HepG2 (cell line): ENCODE results near the gene TRIO.

Source experiments
- EEA1 ChIP-seq: sonication (generic); formaldehyde crosslinking; IDR thresholded peaks from 2 replicates; pipeline ENCODE4 v1.5.1; 2020; ENCODE audit warnings: mild to moderate bottlenecking, missing genetic modification reagents, borderline replicate concordance
- POLR2A ChIP-seq, 2 experiments: IDR thresholded peaks; 2 replicates each; pipeline ENCODE4 v1.6.1; 2011; ENCODE audit warnings: low read depth in 2 of 2, low read length in 2 of 2, mild to moderate bottlenecking in 1 of 2, moderate library complexity in 1 of 2; ENCODE audit not compliant: insufficient read depth in 1 of 2
- ZNF24 ChIP-seq: fragments of 450-650 bp; IDR thresholded peaks from 2 replicates; pipeline ENCODE4 v1.6.1; 2017; ENCODE audit warnings: antibody characterized with exemption, mild to moderate bottlenecking
- ZNF816 ChIP-seq: sonication (generic); formaldehyde crosslinking; IDR thresholded peaks from 2 replicates; pipeline ENCODE4 v1.8.0; 2022; ENCODE audit warnings: missing genetic modification reagents, mild to moderate bottlenecking, borderline replicate concordance
- TF ChIP-seq, protein P1 (sequence below): IDR thresholded peaks from 2 replicates; pipeline ENCODE4 v1.6.1; 2016; ENCODE audit warnings: low read depth
- TF ChIP-seq, protein P2 (sequence below): sonication (generic); formaldehyde crosslinking; IDR thresholded peaks from 2 replicates; pipeline ENCODE4 v1.8.1; 2023; ENCODE audit warnings: mild to moderate bottlenecking, moderate library complexity, missing genetic modification reagents
- TF ChIP-seq, protein P3 (sequence below): sonication (generic); formaldehyde crosslinking; IDR thresholded peaks from 2 replicates; pipeline ENCODE4 v1.5.0; 2020; ENCODE audit warnings: mild to moderate bottlenecking, missing genetic modification reagents, moderate library complexity

DNA sequence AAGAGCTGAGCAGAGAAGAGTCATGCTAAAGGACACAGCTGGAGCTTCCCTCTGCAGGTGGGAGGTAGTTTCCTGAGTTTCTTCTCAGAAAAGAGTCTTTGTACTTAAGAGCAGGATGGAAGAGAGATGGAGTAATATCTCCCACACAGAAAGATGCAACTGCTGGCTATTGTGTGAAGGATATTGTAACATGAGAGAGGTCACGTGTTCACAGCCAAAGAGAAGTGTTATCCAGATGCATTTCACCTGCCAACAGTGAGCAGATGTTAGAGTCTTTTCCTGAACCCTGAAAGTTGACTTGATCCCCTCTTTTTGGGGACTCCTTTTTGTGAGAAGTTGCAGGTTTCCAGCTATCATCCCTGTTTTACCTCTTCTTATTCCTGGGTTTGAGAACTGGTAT lies 14.0 kb upstream of the TRIO start:
- TF ChIP-seq EEA1 (CRISPR knock-in tag) (no peak), POLR2A (IDR thresholded peaks at IDR 0.05; ENCODE audit: insufficient read depth in 1 of 2, low read depth in 2 of 2, low read length in 2 of 2) (no peak), ZNF24 (no peak), ZNF816 (CRISPR knock-in tag) (no peak)
- TF ChIP-seq, protein P1, sequence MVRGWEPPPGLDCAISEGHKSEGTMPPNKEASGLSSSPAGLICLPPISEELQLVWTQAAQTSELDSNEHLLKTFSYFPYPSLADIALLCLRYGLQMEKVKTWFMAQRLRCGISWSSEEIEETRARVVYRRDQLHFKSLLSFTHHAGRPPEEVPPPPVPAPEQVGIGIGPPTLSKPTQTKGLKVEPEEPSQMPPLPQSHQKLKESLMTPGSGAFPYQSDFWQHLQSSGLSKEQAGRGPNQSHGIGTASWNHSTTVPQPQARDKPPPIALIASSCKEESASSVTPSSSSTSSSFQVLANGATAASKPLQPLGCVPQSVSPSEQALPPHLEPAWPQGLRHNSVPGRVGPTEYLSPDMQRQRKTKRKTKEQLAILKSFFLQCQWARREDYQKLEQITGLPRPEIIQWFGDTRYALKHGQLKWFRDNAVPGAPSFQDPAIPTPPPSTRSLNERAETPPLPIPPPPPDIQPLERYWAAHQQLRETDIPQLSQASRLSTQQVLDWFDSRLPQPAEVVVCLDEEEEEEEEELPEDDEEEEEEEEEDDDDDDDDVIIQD (CRISPR knock-in tag): no peak
- TF ChIP-seq, protein P2, sequence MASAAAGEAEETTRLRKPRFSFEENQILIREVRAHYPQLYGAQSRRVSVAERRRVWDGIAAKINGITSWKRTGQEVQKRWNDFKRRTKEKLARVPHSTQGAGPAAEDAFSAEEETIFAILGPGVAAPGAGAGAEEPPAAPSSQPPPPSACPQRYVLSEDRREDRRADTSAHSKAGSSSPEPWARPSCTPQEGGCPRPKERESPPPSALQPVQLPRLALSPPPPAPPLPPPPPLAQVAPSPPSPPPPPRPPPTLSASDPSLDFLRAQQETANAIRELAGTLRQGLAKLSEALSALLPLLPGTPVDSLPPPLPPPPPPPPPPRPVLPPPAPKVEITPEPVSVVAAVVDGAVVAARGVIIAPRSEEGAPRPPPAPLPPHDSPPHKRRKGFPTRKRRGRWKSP (CRISPR knock-in tag): no peak
- TF ChIP-seq, protein P3, sequence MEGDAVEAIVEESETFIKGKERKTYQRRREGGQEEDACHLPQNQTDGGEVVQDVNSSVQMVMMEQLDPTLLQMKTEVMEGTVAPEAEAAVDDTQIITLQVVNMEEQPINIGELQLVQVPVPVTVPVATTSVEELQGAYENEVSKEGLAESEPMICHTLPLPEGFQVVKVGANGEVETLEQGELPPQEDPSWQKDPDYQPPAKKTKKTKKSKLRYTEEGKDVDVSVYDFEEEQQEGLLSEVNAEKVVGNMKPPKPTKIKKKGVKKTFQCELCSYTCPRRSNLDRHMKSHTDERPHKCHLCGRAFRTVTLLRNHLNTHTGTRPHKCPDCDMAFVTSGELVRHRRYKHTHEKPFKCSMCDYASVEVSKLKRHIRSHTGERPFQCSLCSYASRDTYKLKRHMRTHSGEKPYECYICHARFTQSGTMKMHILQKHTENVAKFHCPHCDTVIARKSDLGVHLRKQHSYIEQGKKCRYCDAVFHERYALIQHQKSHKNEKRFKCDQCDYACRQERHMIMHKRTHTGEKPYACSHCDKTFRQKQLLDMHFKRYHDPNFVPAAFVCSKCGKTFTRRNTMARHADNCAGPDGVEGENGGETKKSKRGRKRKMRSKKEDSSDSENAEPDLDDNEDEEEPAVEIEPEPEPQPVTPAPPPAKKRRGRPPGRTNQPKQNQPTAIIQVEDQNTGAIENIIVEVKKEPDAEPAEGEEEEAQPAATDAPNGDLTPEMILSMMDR: no peak
